Right lobe of liver (tissue), 4 donors: ENCODE data around the gene SLC38A10.

ENCODE experiments used
- CTCF ChIP-seq, 4 donors: fragments of 200-600 bp in 3 of 4; fragments of 450-650 bp in 1 of 4; IDR thresholded peaks; one replicate each; pipeline versions ENCODE4 v1.5.1 to v1.8.0; 2016 to 2022; ENCODE audit warnings: antibody characterized with exemption in 4 of 4, mild to moderate bottlenecking in 2 of 4
- POLR2A ChIP-seq: fragments of 450-650 bp; IDR thresholded peaks from one replicate; pipeline ENCODE4 v1.6.1; 2017; ENCODE audit warnings: antibody characterized with exemption, mild to moderate bottlenecking
- donor health status: DM: no; HTN: no; CAD: no.
- donor health status: DM: no; HTN: no; CAD: no.
- donor health status: DM: no; HTN: yes; CAD: no.

GRCh38 chr17:81288715-81289114 lies 6.4 kb downstream of the SLC38A10 start:
- TF ChIP-seq CTCF (IDR thresholded peaks at IDR 0.05) (no peak), POLR2A (no peak)
